Effector CD8-positive, alpha-beta T cell (primary cell): ENCODE measurements around the gene GPR15LG.
A peak's percentile ranks its signal among the peaks of the same experiment; 100 is the strongest.

Experiments
- DNase-seq: peaks from one replicate; lab custom pipeline; 2025; lab: John Stamatoyannopoulos, UW

Gene GPR15LG

GRCh38 chr10:84214612-84215235, 41.1 kb downstream of the GPR15LG start:
- peak; percentile 10 for DNase-seq

GRCh38 chr10:84216834-84217233, 43.2 kb downstream of the GPR15LG start:
- no peak for DNase-seq

GRCh38 chr10:84217746-84218145, 44.1 kb downstream of the GPR15LG start:
- no peak for DNase-seq

GRCh38 chr10:84221916-84222315, 48.3 kb downstream of the GPR15LG start:
- no peak for DNase-seq

GRCh38 chr10:84224411-84225028, 50.9 kb downstream of the GPR15LG start:
- DNase-seq, result no peak

- DNase-seq, result no peak
Observed at GRCh38 chr10:84225427-84226173, 52.0 kb downstream of the GPR15LG start, which contains the start of gene LRIT2. Gene LRIT2 (minus strand): TSS chr10:84225544. CDS start chr10:84225520, 24 bp downstream.

GRCh38 chr10:84226616-84227015, 53.0 kb downstream of the GPR15LG start:
- no peak for DNase-seq

GRCh38 chr10:84227810-84228209, 54.2 kb downstream of the GPR15LG start:
- no peak for DNase-seq

- DNase-seq, result no peak
Observed at GRCh38 chr10:84230359-84230758, 56.8 kb downstream of the GPR15LG start.

GRCh38 chr10:84232376-84232775, 58.8 kb downstream of the GPR15LG start:
- DNase-seq, result no peak

GRCh38 chr10:84233940-84234339, 60.3 kb downstream of the GPR15LG start:
- no peak for DNase-seq

- DNase-seq, result no peak
Observed at GRCh38 chr10:84234479-84234878, 60.9 kb downstream of the GPR15LG start.
